ENCODE results near the gene KCND3.

KCND3 gene

DNA sequence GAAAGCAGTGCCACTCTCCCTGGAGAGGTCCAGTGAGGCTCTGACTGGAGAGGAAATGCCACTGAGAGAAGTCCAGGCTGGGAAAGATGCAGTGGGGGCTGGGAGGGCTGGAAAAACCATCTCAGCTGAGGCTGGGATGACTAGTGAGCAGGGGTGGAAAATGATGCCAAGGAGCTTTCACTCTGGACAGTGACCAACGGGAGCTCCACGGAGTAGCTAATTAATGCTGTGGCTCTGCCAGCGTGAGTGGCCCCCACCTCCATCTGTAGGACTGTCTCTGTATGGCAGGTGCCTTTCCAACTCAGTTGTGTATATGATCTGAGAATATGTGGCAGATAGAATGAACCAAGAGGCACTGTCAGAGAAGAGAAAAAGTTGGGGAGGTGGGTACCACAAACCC, 147.1 kb downstream of the KCND3 start:
- Histone ChIP-seq H3K9me3 (replicated peaks in 1 of 2; ENCODE audit: control insufficient read depth in 2 of 2, insufficient read depth in 1 of 2, low read depth in 1 of 2, low read length in 2 of 2) (no peaks in the 10 kb centered on the region), H3K4me2 (ENCODE audit: insufficient read depth, low read length, poor library complexity, severe bottlenecking) (no peak overlapping the region), H3K4me1 (ENCODE audit: control insufficient read depth in 2 of 2, insufficient read depth in 1 of 2, low read depth in 1 of 2, low read length in 2 of 2) (no peaks in the 10 kb centered on the region), H3K27ac (replicated peaks; ENCODE audit: low read length) (no peak overlapping the region), H4K91ac (ENCODE audit: low read depth, low read length, poor library complexity) (no peak overlapping the region), H3K23ac (ENCODE audit: low read depth, low read length, poor library complexity) (no peak overlapping the region), H3K9ac (ENCODE audit: low read depth, low read length, poor library complexity) (no peak overlapping the region), H2BK120ac (ENCODE audit: low read depth, low read length) (no peak overlapping the region), H3K14ac (ENCODE audit: low read length) (no peak overlapping the region), H2BK12ac (ENCODE audit: low read length) (no peak overlapping the region), H3K4me3 (ENCODE audit: low read length in 2 of 2) (no peak overlapping the region), H3K36me3 (replicated peaks in 1 of 2; ENCODE audit: control insufficient read depth in 2 of 2, insufficient read depth in 2 of 2, low read length in 2 of 2) (no peaks in the 10 kb centered on the region), H2BK15ac (ENCODE audit: low read length) (no peak overlapping the region), H3K4ac (ENCODE audit: low read length) (no peak overlapping the region), H3K79me1 (ENCODE audit: low read depth, low read length) (no peaks in the 10 kb centered on the region), H4K8ac (ENCODE audit: low read depth, low read length) (no peak overlapping the region), H3K18ac (ENCODE audit: low read length) (no peak overlapping the region), H2AK5ac (ENCODE audit: low read depth, low read length) (no peak overlapping the region), H2AFZ (ENCODE audit: low read length) (no peak overlapping the region), H2BK5ac (ENCODE audit: low read length) (no peak overlapping the region), H3K27me3 (ENCODE audit: control insufficient read depth in 3 of 3, insufficient read depth in 3 of 3, low read depth in 1 of 3, low read length in 3 of 3) (no peaks in the 10 kb centered on the region)
- WGBS, 2 donors (ENCODE audit: extremely low coverage in 2 of 2, insufficient read length in 2 of 2, insufficient replicate concordance in 1 of 2) = no CpG with 5 or more reads among the region's 3 CpGs
- no peak for DNase-seq (ENCODE audit: low spot score)

DNA sequence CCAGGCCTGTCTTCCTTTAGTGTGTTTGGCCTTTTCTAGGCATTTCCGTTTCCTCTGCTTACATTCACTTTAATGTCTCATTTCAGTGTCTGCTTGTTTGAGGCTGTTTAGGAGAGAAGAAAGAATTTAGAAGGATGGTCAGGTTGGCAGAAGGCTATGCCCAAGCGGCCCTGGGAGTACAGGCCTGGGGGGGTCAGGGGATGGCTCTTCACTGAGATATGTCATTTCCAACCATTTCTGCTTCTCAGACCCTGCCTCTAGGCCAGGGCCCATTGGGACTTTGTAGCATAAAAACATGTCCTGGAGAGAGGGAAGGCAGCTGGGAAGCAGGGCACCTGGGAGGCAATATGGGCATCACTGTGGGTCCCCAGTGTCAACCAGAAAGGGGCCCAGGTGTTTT, 147.7 kb downstream of the KCND3 start:
- Histone ChIP-seq H3K4me1 (ENCODE audit: control insufficient read depth in 2 of 2, insufficient read depth in 1 of 2, low read depth in 1 of 2, low read length in 2 of 2) (no peaks in the 10 kb centered on the region), H2BK15ac (ENCODE audit: low read length) (no peak overlapping the region), H2BK12ac (ENCODE audit: low read length) (no peak overlapping the region), H2AK5ac (ENCODE audit: low read depth, low read length) (no peak overlapping the region), H3K27ac (replicated peaks; ENCODE audit: low read length) (no peak overlapping the region), H3K27me3 (ENCODE audit: control insufficient read depth in 3 of 3, insufficient read depth in 3 of 3, low read depth in 1 of 3, low read length in 3 of 3) (no peaks in the 10 kb centered on the region), H3K14ac (ENCODE audit: low read length) (no peak overlapping the region), H2BK120ac (ENCODE audit: low read depth, low read length) (no peak overlapping the region), H3K23ac (ENCODE audit: low read depth, low read length, poor library complexity) (no peak overlapping the region), H3K4me2 (ENCODE audit: insufficient read depth, low read length, poor library complexity, severe bottlenecking) (no peak overlapping the region), H4K8ac (ENCODE audit: low read depth, low read length) (no peak overlapping the region), H3K79me1 (ENCODE audit: low read depth, low read length) (no peaks in the 10 kb centered on the region), H3K4ac (ENCODE audit: low read length) (no peak overlapping the region), H3K9me3 (replicated peaks in 1 of 2; ENCODE audit: control insufficient read depth in 2 of 2, insufficient read depth in 1 of 2, low read depth in 1 of 2, low read length in 2 of 2) (no peaks in the 10 kb centered on the region), H3K18ac (ENCODE audit: low read length) (no peak overlapping the region), H3K36me3 (replicated peaks in 1 of 2; ENCODE audit: control insufficient read depth in 2 of 2, insufficient read depth in 2 of 2, low read length in 2 of 2) (no peaks in the 10 kb centered on the region), H2AFZ (ENCODE audit: low read length) (no peak overlapping the region), H3K4me3 (ENCODE audit: low read length in 2 of 2) (no peak overlapping the region), H3K9ac (ENCODE audit: low read depth, low read length, poor library complexity) (no peak overlapping the region), H2BK5ac (ENCODE audit: low read length) (no peak overlapping the region), H4K91ac (ENCODE audit: low read depth, low read length, poor library complexity) (no peak overlapping the region)
- no peak for DNase-seq (ENCODE audit: low spot score)
- WGBS, 2 donors (ENCODE audit: extremely low coverage in 2 of 2, insufficient read length in 2 of 2, insufficient replicate concordance in 1 of 2) = no CpG with 5 or more reads among the region's 2 CpGs

DNA sequence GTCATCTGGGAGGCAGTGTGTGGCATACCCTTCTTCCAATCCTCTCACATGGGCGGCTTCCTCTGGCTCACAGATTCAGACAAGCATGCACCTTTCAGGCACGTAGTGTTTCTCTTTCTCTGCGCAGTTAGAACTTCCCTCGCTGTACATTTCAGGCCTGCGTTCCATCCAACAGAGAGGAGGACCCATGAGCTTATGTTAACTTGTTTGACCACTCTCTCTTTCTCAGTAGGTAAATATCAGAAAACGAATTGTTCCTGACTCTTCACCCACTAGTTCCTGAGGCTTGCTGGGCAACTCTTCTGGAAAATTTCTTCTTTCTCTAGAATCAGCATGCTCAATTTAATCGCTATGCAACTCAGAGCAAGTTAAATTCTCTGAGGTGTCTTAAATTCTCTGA, 148.3 kb downstream of the KCND3 start:
- Histone ChIP-seq H3K36me3 (replicated peaks in 1 of 2; ENCODE audit: control insufficient read depth in 2 of 2, insufficient read depth in 2 of 2, low read length in 2 of 2) (no peaks in the 10 kb centered on the region), H3K4me2 (ENCODE audit: insufficient read depth, low read length, poor library complexity, severe bottlenecking) (no peak overlapping the region), H3K23ac (ENCODE audit: low read depth, low read length, poor library complexity) (no peak overlapping the region), H2BK120ac (ENCODE audit: low read depth, low read length) (no peak overlapping the region), H3K9me3 (replicated peaks in 1 of 2; ENCODE audit: control insufficient read depth in 2 of 2, insufficient read depth in 1 of 2, low read depth in 1 of 2, low read length in 2 of 2) (no peaks in the 10 kb centered on the region), H3K27ac (replicated peaks; ENCODE audit: low read length) (no peak overlapping the region), H3K4ac (ENCODE audit: low read length) (no peak overlapping the region), H2BK15ac (ENCODE audit: low read length) (no peak overlapping the region), H2BK5ac (ENCODE audit: low read length) (no peak overlapping the region), H2AFZ (ENCODE audit: low read length) (no peak overlapping the region), H3K79me1 (ENCODE audit: low read depth, low read length) (no peaks in the 10 kb centered on the region), H2BK12ac (ENCODE audit: low read length) (no peak overlapping the region), H3K14ac (ENCODE audit: low read length) (no peak overlapping the region), H3K18ac (ENCODE audit: low read length) (no peak overlapping the region), H3K9ac (ENCODE audit: low read depth, low read length, poor library complexity) (no peak overlapping the region), H2AK5ac (ENCODE audit: low read depth, low read length) (no peak overlapping the region), H3K4me1 (ENCODE audit: control insufficient read depth in 2 of 2, insufficient read depth in 1 of 2, low read depth in 1 of 2, low read length in 2 of 2) (no peaks in the 10 kb centered on the region), H3K27me3 (ENCODE audit: control insufficient read depth in 3 of 3, insufficient read depth in 3 of 3, low read depth in 1 of 3, low read length in 3 of 3) (no peaks in the 10 kb centered on the region), H4K91ac (ENCODE audit: low read depth, low read length, poor library complexity) (no peak overlapping the region), H3K4me3 (ENCODE audit: low read length in 2 of 2) (no peak overlapping the region), H4K8ac (ENCODE audit: low read depth, low read length) (no peak overlapping the region)
- no CpG with 5 or more reads among the region's 7 CpGs for WGBS, 2 donors (ENCODE audit: extremely low coverage in 2 of 2, insufficient read length in 2 of 2, insufficient replicate concordance in 1 of 2)
- no peak for DNase-seq (ENCODE audit: low spot score)

DNA sequence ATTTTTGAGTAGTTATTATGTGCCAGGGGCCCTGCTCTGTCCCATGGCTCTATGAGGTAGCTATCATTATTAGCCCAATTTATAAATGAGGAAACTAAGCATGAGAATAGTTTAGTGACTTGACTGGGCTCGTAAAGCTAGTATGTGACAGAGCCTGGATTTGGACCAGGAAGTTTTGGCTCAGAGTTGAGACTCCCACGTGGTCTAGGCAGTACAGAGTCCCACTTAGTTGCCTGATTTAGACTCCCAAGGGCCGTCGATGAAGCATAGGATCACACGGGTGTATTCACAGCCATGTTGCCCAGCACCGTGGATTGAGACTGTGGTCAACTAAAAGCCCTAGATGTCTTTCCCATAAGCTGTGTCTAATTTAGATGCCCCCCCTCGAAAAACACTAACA, 152.1 kb downstream of the KCND3 start:
- no peak for DNase-seq (ENCODE audit: low spot score)
- no peaks in the 10 kb centered on the region for H3K9me3 ChIP-seq (replicated peaks in 1 of 2; ENCODE audit: control insufficient read depth in 2 of 2, insufficient read depth in 1 of 2, low read depth in 1 of 2, low read length in 2 of 2)
- H2BK12ac ChIP-seq (ENCODE audit: low read length) = no peak overlapping the region
- H2BK120ac ChIP-seq (ENCODE audit: low read depth, low read length) = no peak overlapping the region
- no peak overlapping the region for H2BK5ac ChIP-seq (ENCODE audit: low read length)
- H3K4me2 ChIP-seq (ENCODE audit: insufficient read depth, low read length, poor library complexity, severe bottlenecking) = no peak overlapping the region
- no peaks in the 10 kb centered on the region for H3K27me3 ChIP-seq (ENCODE audit: control insufficient read depth in 3 of 3, insufficient read depth in 3 of 3, low read depth in 1 of 3, low read length in 3 of 3)
- H3K79me1 ChIP-seq (ENCODE audit: low read depth, low read length) = no peaks in the 10 kb centered on the region
- H3K4me3 ChIP-seq (ENCODE audit: low read length in 2 of 2) = no peak overlapping the region
- no peak overlapping the region for H3K4ac ChIP-seq (ENCODE audit: low read length)
- H4K91ac ChIP-seq (ENCODE audit: low read depth, low read length, poor library complexity) = no peak overlapping the region
- no peak overlapping the region for H3K23ac ChIP-seq (ENCODE audit: low read depth, low read length, poor library complexity)
- no peak overlapping the region for H3K14ac ChIP-seq (ENCODE audit: low read length)
- no peak overlapping the region for H3K9ac ChIP-seq (ENCODE audit: low read depth, low read length, poor library complexity)
- H2AFZ ChIP-seq (ENCODE audit: low read length) = no peak overlapping the region
- H4K8ac ChIP-seq (ENCODE audit: low read depth, low read length) = no peak overlapping the region
- peaks cover 0 to 2% of the 10 kb centered on the region in 2 donors for H3K4me1 ChIP-seq (ENCODE audit: control insufficient read depth in 2 of 2, insufficient read depth in 1 of 2, low read depth in 1 of 2, low read length in 2 of 2)
- H2BK15ac ChIP-seq (ENCODE audit: low read length) = no peak overlapping the region
- H3K18ac ChIP-seq (ENCODE audit: low read length) = no peak overlapping the region
- H2AK5ac ChIP-seq (ENCODE audit: low read depth, low read length) = no peak overlapping the region
- H3K36me3 ChIP-seq (replicated peaks in 1 of 2; ENCODE audit: control insufficient read depth in 2 of 2, insufficient read depth in 2 of 2, low read length in 2 of 2) = no peaks in the 10 kb centered on the region
- H3K27ac ChIP-seq (replicated peaks; ENCODE audit: low read length) = no peak overlapping the region
- WGBS, 2 donors (ENCODE audit: extremely low coverage in 2 of 2, insufficient read length in 2 of 2, insufficient replicate concordance in 1 of 2) = no CpG with 5 or more reads among the region's 7 CpGs

Measured in neuronal stem cell (in vitro differentiated cells).